GM18526 (cell line): ENCODE results near the gene SKIC8.

Source experiments
- POLR2A ChIP-seq: IDR thresholded peaks from 3 replicates; pipeline ENCODE4 v1.6.1; 2011; ENCODE audit not compliant: insufficient read length; ENCODE audit errors: extremely low read depth

The SKIC8 gene

GRCh38 chr15:78259232-78259631 lies 40.2 kb downstream of the SKIC8 start:
- no peak for TF ChIP-seq POLR2A

- TF ChIP-seq POLR2A: no peak
Measured at GRCh38 chr15:78257681-78258080, 41.7 kb downstream of the SKIC8 start.

- no peak for TF ChIP-seq POLR2A
Measured at GRCh38 chr15:78256044-78256437, 43.4 kb downstream of the SKIC8 start.

- no peak for TF ChIP-seq POLR2A
Measured at GRCh38 chr15:78255421-78256043, 43.9 kb downstream of the SKIC8 start.

- no peak for TF ChIP-seq POLR2A
Measured at GRCh38 chr15:78251136-78251535, 48.3 kb downstream of the SKIC8 start.

GRCh38 chr15:78249131-78249530 lies 50.3 kb downstream of the SKIC8 start:
- no peak for TF ChIP-seq POLR2A

GRCh38 chr15:78247911-78248310 lies 51.5 kb downstream of the SKIC8 start:
- no peak for TF ChIP-seq POLR2A

GRCh38 chr15:78244893-78245292 lies 54.5 kb downstream of the SKIC8 start:
- TF ChIP-seq POLR2A: no peak

GRCh38 chr15:78244101-78244500 lies 55.3 kb downstream of the SKIC8 start:
- TF ChIP-seq POLR2A: no peak

- TF ChIP-seq POLR2A: no peak
Measured at GRCh38 chr15:78243491-78243941, 55.9 kb downstream of the SKIC8 start.

GRCh38 chr15:78243058-78243457 lies 56.4 kb downstream of the SKIC8 start:
- TF ChIP-seq POLR2A: no peak

GRCh38 chr15:78242128-78242527 lies 57.3 kb downstream of the SKIC8 start:
- no peak for TF ChIP-seq POLR2A

GRCh38 chr15:78241017-78241416 lies 58.4 kb downstream of the SKIC8 start:
- no peak for TF ChIP-seq POLR2A

- TF ChIP-seq POLR2A: no peak
Measured at GRCh38 chr15:78239811-78240210, 59.6 kb downstream of the SKIC8 start.

- no peak for TF ChIP-seq POLR2A
Measured at GRCh38 chr15:78237146-78237545, 62.3 kb downstream of the SKIC8 start.

- TF ChIP-seq POLR2A: no peak
Measured at GRCh38 chr15:78236491-78236890, 62.9 kb downstream of the SKIC8 start.

- TF ChIP-seq POLR2A: no peak
Measured at GRCh38 chr15:78234515-78235040, 64.8 kb downstream of the SKIC8 start, which contains the start of gene ACSBG1. Gene ACSBG1, minus strand, starts transcription at chr15:78234565. Its CDS starts 64 bp downstream, at chr15:78234501.
